ENCODE results near the gene ATP8B3. TPM values are rescaled to one million over a fixed set of nuclear protein-coding genes. Genes with fewer than 3 reads are reported as not detected.

The ATP8B3 gene
- total and polyA plus RNA-seq, 9 of the 15 experiments (the other 6 are each of a cell fraction or from before 2014, with no cell fraction given), result 1.2 to 12.3 (median 3.8) TPM

GRCh38 chr19:1767464-1767933, 44.6 kb downstream of the ATP8B3 start (continued):
- TF ChIP-seq CHD7 (IDR thresholded peaks at IDR 0.05; ENCODE audit: low read depth, low read length) (no peak), ERF (CRISPR knock-in tag; IDR thresholded peaks at IDR 0.05) (0 out of 2 replicates have a peak, but pooled peaks have one; percentile 3), GTF2F1 (IDR thresholded peaks at IDR 0.05; ENCODE audit: low read depth, low read length) (no peak), RAD21 (CRISPR knock-in tag; conservative IDR thresholded peaks at IDR 0.05 in 1 of 2, IDR thresholded peaks at IDR 0.05 in 1 of 2) (peak; percentile 92 to 97), NUFIP1 (IDR thresholded peaks at IDR 0.05; ENCODE audit: partially characterized antibody) (no peak), E2F6 (IDR thresholded peaks at IDR 0.05; ENCODE audit: borderline replicate concordance in 1 of 2, extremely low read depth in 1 of 2, insufficient read depth in 1 of 2, insufficient read length in 1 of 2, low read depth in 1 of 2, low read length in 1 of 2, poor library complexity in 1 of 2, severe bottlenecking in 1 of 2) (peak in 1 of 2 experiments; percentile 41), CTCF (IDR thresholded peaks at IDR 0.05 in 2 of 3, conservative IDR thresholded peaks at IDR 0.05 in 1 of 3; ENCODE audit: insufficient read depth in 2 of 3, low read depth in 1 of 3, low read length in 3 of 3) (peak; percentile 90 to 94 (median 93)), PHF20 (IDR thresholded peaks at IDR 0.05; ENCODE audit: partially characterized antibody) (no peak), YY1 (IDR thresholded peaks at IDR 0.05; ENCODE audit: borderline replicate concordance in 1 of 3, control insufficient read depth in 1 of 3, extremely low read depth in 1 of 3, insufficient read depth in 3 of 3, insufficient read length in 1 of 3, insufficient replicate concordance in 2 of 3, low read depth in 1 of 3, low read length in 2 of 3) (peak in 1 of 3 experiments; percentile 13)
